ENCODE data around the gene CAMKK1.

GRCh38 chr17:3922765-3923164 lies 29.9 kb upstream of the CAMKK1 start:
- TF ChIP-seq CTCF (IDR thresholded peaks at IDR 0.05): no peak
- no peak for TF ChIP-seq POLR2A (IDR thresholded peaks at IDR 0.05)
